A375 (cell line): ENCODE results near the gene CPD. TPM values are rescaled to one million over a fixed set of nuclear protein-coding genes. Genes with fewer than 3 reads are reported as not detected.

Experiments
- small RNA-seq: library from RNA; depleted of rRNA; stranded (forward); fragments of <200 nt; gene quantifications from one replicate; pipeline ENCODE3, GENCODE V24; 2014
- total RNA-seq: library from RNA; depleted of rRNA; stranded (reverse); fragments of >200 nt; shearing (Covaris generic); gene quantifications from 2 replicates; pipeline ENCODE4 v1.2.3, GENCODE V29; 2014; rRNA removed

Gene CPD
- 42.1 and 75.1 TPM in 2 replicates for total RNA-seq

DNA sequence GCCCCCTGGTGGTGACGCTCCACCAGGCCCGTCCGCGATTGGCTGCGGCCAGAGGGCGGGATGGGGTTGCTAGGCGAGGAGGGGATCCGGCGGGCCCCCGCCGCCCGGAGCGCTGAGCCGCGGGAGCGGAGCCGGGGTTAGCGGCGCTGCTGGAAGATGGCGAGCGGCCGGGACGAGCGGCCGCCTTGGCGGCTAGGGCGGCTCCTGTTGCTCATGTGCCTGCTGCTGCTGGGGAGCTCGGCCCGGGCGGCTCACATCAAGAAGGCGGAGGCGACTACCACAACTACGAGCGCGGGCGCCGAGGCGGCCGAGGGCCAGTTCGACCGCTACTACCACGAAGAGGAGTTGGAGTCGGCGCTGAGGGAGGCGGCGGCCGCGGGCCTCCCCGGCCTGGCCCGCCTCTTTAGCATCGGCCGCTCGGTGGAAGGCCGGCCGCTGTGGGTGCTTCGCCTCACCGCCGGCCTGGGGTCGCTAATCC lies at the start of gene CPD:
Gene CPD, plus strand, starts transcription at position 103 of the 478 bp plus-strand sequence. Its CDS starts 54 bp downstream, at position 157.

DNA sequence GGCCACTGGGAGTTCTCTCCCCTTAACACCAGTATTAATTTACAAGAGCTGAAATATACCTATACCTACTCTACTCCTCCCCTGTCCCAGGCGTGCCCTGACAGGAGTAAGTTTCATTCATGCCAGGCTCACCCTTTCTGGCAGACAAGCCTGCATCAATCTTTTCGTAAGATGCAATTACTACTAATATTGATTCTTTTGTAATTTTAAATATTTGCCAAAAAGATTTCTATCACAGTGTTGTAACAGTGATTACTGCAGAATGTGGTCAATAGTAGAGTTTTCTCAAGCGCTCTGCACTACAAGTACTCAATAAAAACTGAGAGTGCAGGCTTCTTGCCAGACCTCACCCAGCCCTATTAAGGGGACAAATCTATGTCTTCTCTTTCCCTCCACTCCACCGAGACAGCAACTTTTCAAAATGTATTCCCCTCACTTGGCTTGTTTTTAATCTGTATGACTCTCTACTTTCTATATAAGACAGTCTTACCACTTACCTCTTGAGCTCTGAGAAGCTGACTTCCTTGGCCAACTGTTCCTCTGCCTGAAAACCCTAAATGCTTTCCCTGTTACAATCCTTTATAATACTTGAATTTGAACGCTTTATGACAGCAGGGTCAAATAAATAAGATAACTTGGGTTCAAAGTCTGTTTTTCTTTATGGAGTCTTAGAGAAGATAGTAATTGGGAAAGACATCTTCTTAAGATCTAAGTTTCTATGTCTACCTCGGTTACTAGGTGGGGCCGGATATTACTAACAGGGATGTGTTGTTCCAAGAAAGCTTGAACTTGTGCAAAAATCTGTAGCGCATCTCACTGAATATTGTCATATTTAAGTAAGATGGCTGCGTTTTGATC lies 45.0 kb upstream of the CPD start, which contains the start of gene TMIGD1:
Gene TMIGD1, minus strand, starts transcription at position 555 of the 858 bp plus-strand sequence. CDS start 1,924 bp downstream, outside the sequence.

DNA sequence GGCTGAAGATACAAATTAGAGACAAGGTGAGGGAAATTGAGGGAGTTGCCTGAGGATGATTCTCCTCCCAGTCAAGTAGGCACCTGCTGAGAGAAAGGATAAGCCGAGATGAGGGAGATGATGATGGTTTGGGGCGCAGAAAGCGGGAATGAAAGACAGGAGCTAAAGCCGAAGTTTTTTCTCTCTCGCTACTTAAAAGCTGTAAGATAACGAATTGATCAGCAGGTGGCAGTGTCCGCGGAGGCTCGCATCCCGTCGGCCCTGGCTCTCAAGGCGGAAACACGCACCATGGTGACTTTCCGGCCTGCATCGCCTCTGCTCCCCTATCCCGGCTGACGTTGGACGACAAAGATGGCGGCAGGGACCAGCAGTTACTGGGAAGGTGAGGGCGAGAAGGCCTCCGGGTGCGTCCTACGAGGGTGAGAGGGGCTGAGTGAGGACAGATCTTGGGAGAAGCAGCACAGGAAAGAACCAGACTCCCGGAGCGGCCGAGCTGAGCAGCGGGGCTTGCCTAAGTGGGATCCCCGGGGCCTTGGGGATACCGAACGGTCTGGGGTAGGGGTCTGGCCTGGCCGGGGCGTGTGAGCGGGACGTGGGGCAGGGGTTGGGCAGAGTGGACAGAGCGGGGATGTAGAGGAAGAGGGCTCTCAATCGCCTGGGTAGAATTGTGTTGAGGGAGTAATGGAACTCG lies 98.5 kb downstream of the CPD start, which contains the start of gene GOSR1:
Gene GOSR1, plus strand, starts transcription at position 326 of the 691 bp plus-strand sequence. Its CDS starts 26 bp downstream, at position 352.

Small RNA genes within 50 kb of the gene (small RNA-seq; reads per million reads assigned to genes)
- gene RF00019 (not detected), gene RNU6-990P (not detected)

Other genes starting within 250 kb of the CPD start
- 0.26 TPM in 1 of 2 replicates, not detected in the other for gene SLC6A4, start 143.2 kb upstream of the CPD start, total RNA-seq
- 36.0 and 41.4 TPM in 2 replicates for gene BLMH, start 87.0 kb upstream of the CPD start, total RNA-seq
- not detected in 2 replicates for gene TMIGD1, start 44.9 kb upstream of the CPD start, total RNA-seq
- 28.4 and 31.1 TPM in 2 replicates for gene GOSR1, start 98.5 kb downstream of the CPD start, total RNA-seq